ENCODE measurements around the gene PDPK1.
"Not testable (repeated sequence)": the region's sequence is repeated elsewhere in the genome, so short reads cannot be mapped to it uniquely, and the experiment has no call there.

PDPK1 gene

GRCh38 chr16:2550283-2550878 is 12.6 kb downstream of the PDPK1 start:
- not testable (repeated sequence) for DNase-seq

DNA sequence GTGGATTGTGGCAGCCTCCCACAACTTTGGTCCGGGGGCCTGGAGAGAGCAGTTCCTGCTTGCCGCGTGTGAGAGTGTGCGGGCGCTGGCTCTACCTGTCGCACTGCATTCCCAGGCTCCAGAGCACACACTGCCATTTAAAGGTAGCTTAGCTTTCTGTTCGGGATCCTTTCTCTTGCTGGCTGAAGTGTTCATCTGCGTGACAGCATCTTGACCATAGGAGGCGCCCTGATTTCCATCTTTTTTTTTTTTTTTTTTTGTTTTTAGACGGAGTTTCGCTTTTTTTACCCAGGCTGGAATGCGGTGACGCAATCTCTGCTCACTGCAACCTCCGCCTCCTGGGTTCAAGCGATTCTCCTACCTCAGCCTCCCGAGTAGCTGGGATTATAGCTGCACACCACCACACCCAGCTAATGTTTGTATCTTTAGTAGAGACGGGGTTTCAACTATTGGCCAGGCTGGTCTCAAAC is 13.6 kb downstream of the PDPK1 start:
- DNase-seq = not testable (repeated sequence)

DNA sequence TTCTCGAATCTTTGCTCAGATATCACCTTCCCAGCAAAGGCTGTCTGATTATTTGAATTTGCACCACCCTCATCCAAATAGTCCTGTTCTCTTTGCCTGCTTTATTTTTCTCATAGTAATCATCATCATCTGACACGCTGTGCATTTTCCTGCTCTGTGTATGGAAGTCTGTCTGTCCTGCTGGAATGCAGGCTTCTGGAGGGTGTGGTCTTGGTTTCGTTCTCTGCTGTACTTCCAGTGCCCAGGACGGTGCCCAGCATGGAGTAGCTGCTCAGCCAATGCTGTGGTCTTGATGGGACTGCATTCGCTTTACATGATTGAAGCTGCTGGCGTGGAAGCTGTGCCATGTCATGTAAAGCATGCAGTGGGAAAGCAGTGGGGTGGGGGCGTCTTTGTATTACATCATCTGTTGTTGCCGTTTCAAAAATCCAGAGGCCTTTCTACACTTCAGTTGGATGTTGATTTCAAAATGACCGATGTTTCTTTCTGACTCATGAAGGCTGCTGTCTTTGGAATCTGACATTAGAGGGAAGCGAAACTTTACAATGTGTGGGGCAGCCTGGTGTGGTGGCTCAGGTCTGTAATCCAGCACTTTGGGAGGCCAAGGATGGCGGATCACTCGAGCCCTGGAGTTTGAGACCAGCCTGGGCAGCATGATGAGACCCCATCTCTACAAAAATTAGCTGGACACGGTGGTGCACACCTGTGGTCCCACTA is 17.0 kb downstream of the PDPK1 start:
- DNase-seq = not testable (repeated sequence)

GRCh38 chr16:2557150-2557549 is 19.3 kb downstream of the PDPK1 start:
- DNase-seq = not testable (repeated sequence)

GRCh38 chr16:2560131-2560797 is 22.4 kb downstream of the PDPK1 start:
- DNase-seq = not testable (repeated sequence)

DNA sequence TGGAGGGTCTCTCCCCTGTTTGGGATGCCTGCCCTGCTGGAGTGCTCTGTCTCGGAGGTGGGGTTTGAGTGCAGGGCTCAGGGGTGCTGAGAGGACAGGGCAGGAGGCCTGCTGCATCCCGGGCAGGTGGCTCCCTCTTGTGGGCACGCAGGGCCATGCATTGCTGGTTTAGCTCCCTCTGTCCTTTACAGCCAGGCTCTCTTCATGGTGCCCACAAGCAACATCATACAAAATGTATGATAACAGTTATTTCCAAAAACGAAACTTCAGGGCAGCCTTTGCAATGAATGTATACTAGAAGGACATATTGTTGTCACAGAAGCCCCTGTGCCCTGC is 22.9 kb downstream of the PDPK1 start:
- DNase-seq = peak; percentile 59 to 77

GRCh38 chr16:2567506-2567905 is 29.7 kb downstream of the PDPK1 start:
- DNase-seq = not testable (repeated sequence)

GRCh38 chr16:2568573-2568972 is 30.8 kb downstream of the PDPK1 start:
- DNase-seq = not testable (repeated sequence)

DNA sequence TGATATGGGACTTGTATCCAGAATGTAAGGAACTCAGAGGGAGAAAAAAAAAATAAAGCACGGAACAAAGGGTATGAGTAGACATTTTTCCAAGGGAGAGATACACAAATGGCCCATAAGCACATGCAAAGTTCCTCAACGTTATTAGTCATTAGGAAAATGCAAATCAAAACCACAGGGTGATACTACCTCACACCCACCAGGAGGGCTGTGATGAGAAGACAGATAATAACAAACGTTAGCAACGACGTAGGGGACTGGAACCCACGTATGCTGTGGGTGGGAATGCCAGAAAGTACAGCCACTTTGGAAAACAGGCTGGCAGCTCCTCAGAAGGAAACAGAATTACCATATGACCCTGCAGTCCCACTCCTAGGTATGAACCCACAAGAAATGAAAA is 34.9 kb downstream of the PDPK1 start:
- not testable (repeated sequence) for DNase-seq

DNA sequence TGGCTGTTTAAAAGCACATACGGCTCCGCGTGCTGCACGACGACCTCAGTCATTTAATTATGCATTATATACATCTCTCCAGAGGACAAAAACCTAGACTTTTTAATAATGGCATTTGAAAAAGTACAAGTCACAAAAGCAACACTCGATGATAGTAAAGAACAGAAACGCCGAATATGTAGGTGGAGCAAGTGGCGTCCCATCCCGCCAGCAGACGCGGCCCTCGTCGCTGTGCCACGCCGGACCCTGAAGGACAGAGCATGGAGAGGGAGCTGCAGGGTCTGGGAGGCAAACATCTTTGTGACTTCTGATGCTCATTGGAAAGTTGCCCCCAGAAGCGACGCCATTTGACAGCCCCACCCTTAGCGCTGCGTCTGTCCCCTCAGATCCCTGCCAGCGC is 38.0 kb downstream of the PDPK1 start:
- not testable (repeated sequence) for DNase-seq

GRCh38 chr16:2577044-2577443 is 39.2 kb downstream of the PDPK1 start:
- not testable (repeated sequence) for DNase-seq

GRCh38 chr16:2578905-2579304 is 41.1 kb downstream of the PDPK1 start:
- not testable (repeated sequence) for DNase-seq

- peak; percentile 38 to 52 for DNase-seq
Observed at GRCh38 chr16:2580143-2580542, 42.3 kb downstream of the PDPK1 start.

DNA sequence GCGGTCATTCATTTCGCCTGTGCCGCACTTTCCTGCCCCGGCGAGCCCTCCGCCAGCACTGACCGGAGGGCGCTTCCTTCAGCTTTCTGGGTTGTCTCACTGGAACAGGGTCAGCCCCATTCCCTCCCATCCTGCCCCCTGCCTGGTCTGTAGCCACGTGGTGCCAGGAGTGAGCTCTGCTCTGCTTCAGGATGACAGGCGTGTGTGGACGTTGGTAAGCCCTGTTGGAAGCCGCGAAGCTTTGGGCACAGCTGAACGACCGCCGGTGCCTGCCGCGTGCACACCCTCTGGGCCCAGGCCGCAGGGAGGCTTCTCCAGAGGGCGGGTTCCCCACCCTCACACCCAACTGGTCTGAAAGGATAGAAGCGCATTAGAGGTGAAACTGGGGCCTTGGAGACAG is 43.0 kb downstream of the PDPK1 start:
- DNase-seq = not testable (repeated sequence)

DNA sequence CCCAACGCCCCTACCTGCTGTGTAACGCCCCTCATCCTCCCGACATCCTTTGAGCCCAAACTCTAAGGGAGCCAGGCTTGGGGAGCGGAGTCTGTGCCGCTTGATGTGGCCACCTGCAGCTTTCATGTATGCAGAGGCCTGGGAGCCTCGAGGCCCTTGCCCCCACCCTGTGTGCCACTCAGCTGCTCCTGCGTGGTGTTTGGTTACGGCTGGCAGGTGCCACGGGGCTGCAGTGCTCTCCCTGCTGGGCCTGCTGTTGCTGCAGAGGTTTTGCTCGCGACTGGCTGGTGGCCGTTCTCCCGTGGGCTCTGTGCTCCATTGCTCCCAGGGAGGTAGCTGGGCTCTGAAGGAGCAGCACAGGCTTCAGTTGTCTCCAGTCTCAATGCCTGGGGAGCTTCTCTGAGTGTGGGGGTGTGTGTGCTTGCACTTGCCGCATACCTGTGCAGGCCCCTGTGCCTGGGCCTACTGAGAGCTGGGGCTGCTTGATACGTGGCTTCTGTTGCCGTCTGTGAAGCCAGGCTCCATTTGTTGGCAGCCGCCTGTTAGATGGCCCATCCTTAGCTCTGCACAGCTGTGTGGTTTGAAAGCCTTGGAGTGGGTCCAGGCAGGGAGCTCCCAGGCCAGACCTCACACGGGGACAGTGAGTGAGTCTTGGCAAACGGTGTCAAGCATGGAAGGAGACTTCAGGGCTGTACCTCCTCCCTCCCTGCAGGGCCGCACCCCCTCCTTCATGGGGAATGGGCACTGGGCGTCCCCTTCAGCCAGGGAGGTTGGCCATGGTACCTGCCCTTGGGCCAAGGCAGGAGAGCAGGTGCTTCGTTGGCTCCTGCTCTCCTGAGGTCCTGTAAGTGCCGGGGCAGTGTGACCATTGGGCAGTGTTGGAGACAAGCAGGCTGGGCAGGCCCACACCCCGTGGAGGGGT is 47.2 kb downstream of the PDPK1 start:
- no peak for DNase-seq

DNA sequence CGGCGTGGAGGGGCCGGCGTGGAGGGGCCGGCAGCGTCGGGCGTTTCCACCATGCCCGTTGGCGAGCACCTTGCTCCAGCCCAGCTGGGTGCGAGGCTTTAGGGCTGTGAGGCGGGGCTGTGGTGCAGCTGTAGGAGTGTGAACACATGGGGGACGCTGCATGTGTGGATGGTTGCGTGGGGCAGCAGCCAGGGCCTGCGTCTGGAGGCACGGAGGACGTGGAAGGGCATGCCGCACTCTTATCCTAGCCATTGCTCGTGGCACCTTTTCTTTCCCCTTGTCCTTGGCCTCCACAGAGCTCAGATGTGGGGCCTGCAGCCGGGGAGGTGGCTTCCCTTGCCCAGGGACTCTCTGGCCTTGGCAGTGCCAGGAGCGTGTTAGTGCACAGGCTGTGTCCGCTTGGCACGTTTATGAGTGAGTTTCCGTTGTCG is 47.8 kb downstream of the PDPK1 start:
- DNase-seq = no peak

- peak; percentile 39 for DNase-seq
Observed at GRCh38 chr16:2586241-2586640, 48.4 kb downstream of the PDPK1 start.

- DNase-seq = no peak
Observed at GRCh38 chr16:2586901-2587480, 49.2 kb downstream of the PDPK1 start.

DNA sequence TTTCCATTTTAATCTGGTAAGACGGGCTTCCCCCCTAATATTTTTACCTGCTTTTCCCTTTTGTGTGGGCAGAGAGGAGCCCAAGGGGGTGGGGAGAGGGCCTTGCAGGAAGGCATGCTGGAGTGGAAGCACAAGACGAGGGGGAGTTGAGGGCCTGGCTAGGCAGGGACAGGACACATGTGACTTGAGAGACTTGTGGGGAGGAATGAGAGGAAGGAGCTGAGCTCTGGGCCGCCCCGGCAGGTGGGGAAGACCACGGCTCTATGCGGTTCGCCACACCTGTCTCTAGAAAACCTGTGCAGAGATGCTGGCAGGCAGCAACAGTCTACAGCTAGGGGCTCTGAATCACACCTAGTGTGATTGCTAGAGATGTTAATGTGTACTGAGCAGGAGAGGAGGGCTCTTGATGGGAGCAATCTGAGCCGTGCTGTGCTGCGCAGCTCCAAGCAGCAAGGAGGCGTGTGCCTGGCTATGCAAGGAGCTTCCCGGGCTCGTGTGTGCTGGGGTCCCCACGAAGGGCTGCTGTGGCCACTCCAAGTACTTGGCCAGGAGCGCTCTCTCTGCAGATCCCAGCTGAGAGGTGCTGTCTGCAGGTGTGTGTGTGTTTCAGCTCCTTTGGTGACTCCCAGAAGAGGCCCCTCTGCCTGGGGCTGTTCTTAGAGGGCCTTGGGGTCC is 50.2 kb downstream of the PDPK1 start:
- no peak for DNase-seq

DNA sequence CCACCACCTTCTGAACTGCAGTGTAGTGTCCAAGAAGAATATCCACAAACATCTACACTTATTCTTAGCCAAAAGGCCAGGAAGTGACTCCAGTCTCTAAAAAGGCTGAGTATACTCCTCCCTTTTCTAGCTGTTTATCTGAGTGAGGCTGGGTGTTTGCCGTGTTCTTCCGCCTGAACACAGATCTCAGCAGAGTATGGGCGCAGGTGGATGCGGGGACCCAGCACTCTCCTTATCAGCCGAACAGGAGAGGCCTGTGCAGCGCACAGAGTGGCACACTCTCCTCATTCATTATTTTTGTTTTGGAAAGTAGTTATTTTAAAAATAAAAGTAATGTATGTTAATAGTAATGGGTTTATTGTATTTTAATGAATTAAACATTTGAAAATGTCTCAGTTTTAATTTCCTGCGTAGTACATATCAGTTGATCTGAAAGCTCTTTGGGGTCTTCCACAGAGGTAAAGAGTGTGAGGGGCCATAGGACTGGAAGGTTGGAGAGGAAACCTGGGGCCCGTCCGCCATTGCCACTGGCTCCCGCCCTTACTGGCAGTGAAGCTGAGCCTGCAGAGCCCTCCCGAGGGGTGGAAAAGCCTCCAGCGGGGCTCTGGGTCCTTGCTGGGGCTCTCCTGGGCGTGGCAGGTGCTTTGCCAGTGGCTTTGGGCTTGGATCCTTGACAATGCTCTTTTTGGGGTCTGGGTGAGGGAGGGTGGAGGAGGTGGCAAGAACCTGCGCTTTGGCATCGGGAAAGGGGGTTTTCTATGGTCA is 53.8 kb downstream of the PDPK1 start:
- no peak for DNase-seq

DNA sequence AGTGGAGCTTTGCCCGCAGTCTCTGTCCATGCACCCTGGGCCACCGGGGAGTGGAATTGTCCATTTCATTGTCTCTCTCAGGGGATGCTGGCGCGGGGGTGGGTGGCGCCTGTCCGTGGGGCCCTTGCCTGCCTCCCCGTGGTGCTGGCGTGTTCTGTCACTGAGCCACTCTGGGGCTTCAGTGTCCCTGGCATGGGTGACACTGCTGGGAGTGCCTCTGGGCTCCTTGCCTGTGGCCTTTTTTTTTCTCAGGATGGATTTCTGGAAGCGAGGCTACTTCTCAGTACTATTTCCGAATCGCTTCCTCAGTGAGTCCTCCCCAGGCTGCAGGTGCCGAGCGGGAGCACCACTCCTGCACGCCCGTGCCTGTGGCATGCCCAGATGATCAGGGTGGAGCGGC is 55.0 kb downstream of the PDPK1 start:
- no peak for DNase-seq
